Lower leg skin (tissue), 3 donors: ENCODE results near the gene UBN1.

Experiments used
- CTCF ChIP-seq, 3 donors: fragments of 450-650 bp; IDR thresholded peaks; one replicate each; pipeline ENCODE4 v1.5.1; 2016; ENCODE audit warnings: antibody characterized with exemption in 3 of 3, mild to moderate bottlenecking in 3 of 3, moderate library complexity in 2 of 3
- POLR2A ChIP-seq, 2 donors: fragments of 450-650 bp; IDR thresholded peaks; one replicate each; pipeline ENCODE4 v1.6.1; 2016 to 2017; ENCODE audit warnings: antibody characterized with exemption in 2 of 2, mild to moderate bottlenecking in 1 of 2, moderate library complexity in 1 of 2

DNA sequence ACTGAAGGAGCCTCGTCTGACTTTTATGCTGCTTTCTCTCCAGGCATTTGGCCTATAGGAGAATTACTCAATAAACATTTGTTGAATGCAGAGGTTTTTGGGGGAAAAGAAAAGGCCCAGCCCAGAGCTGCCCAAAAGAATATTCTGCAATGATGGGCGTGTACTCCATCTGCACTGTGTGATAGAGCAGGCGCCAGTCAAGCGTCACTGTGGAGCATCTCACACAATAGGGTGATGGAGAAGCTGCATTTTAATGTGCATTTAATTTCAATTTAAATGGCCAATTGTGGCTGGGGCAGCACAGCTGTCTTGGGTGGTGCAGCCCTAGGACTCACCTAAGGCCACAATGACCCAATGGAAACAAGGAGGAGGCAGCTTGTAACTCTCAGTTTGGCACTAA is 20.8 kb upstream of the UBN1 start:
- TF ChIP-seq CTCF (IDR thresholded peaks at IDR 0.05) (no peak), POLR2A (IDR thresholded peaks at IDR 0.05) (no peak)
